HG03442 (cell line): ENCODE measurements around the gene ABCB10.
"Not testable (repeated sequence)": the region's sequence is repeated elsewhere in the genome, so short reads cannot be mapped to it uniquely, and the experiment has no call there.

Experiments
- ATAC-seq: cut with Tn5 transposase; IDR thresholded peaks from one replicate; pipeline ENCODE4 v1.9.1; 2021; ENCODE audit warnings: mild to moderate bottlenecking, moderate library complexity; ENCODE audit not compliant: unreplicated experiment

Gene ABCB10

DNA sequence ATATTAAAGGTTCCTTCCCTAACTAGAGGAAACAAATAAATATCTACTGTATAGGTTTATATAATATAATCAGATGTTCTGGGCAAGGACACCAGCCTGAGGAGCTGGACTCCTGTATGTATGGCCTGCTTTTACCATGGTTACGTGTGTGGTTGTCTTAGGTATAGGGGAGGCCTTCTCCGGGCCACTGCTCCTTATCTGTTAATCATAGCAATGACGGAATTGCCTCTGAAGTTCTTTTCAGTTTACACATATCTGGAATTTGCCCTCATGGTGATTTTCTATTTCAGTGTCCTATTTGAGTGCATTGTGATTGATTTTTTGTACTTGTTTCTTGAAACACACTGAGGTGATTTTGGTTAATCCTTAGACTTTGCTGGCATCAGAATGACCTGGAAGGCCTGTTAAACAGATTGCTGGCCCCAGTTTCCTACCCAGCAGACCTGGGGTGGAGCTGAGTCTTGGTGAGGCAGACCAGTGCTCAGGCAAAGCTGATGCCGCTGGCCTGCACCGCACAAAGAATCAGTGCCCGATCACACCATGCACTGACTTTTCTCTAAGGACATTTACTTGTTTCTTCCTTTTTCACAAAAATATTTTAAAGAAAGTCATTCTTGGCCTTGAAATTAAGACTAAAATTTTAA lies 18.5 kb downstream of the ABCB10 start:
- no peak for ATAC-seq

DNA sequence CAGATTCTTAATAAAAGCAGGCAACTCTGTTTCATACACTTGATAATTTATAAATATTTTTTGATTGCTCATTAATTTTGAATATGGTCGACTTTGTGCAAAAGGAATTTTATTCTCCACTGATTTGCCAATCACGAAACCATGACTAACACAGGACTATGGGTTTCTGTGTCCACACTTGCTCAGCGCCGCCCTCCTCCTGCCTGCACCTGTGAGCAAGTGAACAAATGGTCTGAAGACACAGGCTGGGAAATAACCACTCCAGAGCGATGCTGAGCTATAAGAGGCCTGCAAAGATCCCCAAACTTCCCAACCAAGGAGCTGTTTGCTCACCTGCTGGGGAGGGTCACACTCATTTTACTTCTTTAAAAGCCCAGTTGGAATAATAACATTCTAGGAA lies 19.6 kb downstream of the ABCB10 start:
- ATAC-seq = no peak

DNA sequence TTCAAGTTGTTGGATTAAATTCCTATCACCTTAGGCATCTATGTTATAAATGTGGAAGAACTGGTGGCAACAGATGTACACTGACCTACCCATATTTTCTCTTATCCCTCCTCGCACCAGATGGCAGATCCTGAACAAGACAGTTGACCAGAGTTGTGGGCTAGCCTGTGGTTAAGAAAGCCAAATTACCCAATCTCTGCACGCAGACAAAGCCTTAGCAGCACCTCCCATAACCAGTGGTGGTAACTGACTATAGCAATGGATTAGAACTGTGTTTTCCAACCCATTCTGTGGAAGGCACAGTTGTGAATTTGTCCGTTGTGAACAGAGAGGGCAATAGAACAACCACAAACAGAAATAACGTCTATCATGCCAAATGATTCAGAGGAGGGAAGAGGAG lies 20.6 kb downstream of the ABCB10 start:
- no peak for ATAC-seq

DNA sequence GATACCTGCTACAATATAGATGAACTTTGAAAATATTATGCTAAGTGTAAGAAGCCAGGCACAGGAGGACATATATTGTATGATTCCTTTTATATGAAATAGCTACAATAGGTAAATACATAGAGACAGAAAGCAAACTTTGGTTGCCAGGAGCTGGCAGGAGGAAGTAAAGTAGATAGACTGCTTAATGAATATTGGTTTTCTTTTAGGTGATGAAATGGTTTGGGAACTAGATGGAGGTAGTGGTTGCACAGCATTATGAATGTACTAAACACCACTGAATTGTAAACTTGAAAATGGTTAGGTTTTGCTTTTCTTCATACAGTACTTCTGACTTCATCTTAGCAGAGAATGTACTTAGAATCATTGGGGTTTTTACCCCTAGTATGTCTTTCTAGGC lies 21.5 kb downstream of the ABCB10 start:
- ATAC-seq = no peak

DNA sequence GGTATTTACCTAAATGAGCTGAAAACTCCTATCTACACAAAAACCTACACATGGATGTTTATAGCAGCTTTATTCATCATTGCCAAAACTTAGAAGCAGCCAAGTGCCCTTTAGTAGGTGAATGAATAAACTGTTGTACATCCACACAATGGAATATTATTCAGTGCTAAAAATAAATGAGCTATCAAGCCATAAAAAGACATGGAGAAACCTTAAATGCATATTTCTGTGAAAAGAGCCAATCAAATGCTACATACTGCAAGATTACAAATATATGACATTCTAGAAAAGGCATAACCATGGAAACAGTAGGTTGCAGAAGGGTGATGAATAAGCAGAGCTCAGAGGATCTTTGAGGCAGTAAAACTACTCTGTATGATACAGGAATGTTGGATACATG lies 23.3 kb downstream of the ABCB10 start:
- ATAC-seq = no peak

DNA sequence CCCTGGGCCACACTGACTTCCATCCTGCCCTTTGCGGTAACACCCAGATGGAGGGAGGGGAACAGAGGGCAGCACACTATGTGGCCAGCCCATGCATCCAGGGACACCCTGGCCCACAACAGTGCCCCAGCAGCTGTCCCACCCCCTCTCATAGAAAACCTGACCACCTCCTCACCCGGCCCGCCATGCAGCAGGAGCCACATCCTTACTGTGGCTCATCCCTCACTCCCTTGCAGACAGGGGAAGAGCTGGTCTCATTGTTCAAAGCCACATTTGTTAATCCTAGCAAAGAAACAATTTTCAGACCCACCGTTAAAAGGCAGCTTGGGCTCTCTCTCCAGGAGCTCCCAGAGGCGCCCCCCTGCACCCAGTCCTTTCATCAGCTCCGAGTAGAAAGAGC lies 27.2 kb downstream of the ABCB10 start:
- no peak for ATAC-seq

DNA sequence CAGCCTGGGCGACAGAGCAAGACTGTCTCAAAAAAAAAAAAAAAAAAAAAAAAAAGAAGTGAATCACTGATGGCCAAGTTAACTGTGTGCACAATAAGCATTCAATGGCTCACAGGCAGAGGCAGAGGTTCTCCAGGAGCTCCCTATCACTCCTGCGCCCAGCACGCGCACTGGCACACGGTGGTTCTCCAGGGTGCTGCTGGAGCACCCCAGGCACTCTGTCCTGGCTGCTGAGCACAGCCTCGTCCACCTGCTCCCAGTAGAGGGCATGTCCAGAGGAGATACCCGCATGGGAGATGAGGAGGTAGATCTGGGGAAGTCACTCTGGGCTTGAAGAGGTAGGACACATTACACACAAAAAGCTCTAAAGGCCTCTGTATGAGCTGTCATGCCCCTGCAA lies 28.9 kb downstream of the ABCB10 start:
- ATAC-seq = no peak

DNA sequence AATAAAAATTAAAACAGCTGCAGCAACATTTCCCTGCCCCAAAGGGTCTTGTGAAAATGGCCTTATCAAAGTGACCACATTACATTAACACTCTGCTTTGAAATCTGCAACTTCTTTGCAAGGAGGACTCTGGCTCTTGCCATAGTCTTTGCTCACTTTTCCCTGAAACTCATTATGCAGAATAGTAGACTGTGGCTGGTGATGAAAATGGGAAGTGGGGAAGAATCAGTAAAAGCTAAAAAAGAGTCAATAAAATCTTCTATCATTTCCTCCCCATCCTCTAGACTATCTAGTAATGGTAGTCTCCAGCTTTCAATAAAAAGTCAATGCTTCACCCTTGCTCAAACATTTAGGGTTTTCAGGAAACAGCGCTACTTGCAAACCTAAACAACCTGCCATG lies 31.8 kb downstream of the ABCB10 start:
- no peak for ATAC-seq

DNA sequence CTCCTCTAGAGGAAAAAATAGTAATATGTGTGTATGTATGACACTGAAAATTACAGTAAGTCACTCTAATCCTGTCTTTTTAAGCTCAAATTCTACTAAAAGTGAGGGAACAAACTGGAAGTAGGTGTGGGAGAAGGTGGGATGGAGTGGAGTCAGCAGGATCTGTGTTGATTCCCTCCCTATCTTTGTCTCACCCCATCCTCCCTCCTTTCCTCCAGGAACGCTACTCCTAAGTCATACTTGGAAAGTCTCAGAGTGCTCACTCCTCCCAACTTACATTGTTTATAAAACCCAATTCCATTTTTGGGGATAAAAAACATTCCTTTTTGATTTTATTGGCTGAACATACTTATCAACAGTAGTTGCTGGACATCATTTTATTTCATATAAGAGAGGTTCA lies 35.5 kb downstream of the ABCB10 start:
- no peak for ATAC-seq

DNA sequence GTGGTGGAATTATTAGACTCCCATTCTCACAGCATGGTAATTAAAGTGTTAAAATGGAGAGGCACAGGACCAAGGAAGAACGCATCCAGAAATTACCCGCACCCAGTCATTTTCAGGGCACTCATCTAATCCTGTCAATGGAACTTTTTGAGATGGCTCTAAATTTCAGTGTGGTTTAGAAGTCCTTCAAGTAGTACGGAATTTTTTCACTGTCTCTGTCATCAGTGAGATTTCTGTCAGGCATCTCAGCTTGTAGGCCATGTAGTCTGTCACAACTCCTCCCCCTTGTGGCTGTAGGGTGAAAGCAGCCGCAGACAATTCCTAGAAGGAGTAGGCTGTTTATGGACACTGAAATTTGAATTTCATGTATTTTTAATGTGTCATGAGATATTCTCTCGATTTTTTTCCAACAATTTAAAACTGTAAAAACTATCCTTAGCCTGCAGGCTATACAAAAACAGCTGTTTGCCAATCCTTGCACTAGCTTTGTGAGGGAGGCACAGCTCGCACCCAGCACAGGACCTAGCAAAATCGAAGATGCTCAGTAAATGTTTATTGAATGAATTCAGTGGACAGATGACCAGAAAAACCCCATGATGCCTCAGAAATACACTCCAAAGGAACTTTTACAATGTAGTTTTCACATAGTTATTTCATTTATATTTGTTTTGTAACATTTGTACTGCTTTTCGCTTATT lies 43.8 kb downstream of the ABCB10 start:
- peak; percentile 76 for ATAC-seq

DNA sequence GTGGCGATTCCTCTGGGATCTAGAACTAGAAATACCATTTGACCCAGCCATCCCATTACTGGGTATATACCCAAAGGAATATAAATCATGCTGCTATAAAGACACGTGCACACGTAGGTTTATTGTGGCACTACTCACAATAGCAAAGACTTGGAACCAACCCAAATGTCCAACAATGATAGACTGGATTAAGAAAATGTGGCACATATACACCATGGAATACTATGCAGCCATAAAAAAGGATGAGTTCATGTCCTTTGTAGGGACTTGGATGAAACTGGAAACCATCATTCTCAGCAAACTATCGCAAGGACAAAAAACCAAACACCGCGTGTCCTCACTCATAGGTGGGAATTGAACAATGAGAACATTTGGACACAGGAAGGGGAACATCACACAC lies 46.9 kb downstream of the ABCB10 start:
- ATAC-seq = not testable (repeated sequence)

DNA sequence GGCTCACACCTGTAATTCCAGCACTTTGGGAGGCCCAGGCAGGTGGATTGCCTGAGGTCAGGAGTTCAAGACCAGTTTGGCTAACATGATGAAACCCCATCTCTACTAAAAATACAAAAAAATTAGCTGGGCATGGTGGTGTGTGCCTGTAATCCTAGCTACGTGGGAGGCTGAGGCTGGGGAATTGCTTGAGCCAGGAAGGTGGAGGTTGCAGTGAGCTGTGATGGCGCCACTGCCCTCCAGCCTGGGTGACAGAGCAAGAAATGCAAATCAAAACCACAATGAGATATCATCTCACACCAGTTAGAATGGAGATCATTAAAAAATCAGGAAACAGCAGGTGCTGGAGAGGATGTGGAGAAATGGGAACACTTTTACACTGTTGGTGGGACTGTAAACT lies 47.3 kb downstream of the ABCB10 start:
- not testable (repeated sequence) for ATAC-seq

DNA sequence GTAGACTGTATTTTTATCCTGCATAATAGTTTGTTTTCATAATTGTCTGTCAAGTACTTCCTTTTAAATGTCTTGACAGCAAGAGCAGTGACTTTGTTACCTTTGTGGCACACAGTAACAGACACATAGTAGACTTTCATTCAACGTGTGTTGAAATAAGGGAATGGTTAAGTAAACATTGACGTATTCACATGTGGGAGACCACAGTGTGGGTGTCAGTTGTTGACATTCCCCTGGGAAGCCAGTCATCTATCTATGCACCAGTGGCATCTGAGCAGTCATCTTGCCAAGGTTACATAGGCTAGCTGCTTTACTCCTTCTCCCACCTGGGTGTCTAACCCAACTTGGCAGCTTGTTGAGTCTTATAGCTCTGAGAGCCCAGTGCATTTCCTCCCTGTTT lies 48.9 kb downstream of the ABCB10 start:
- no peak for ATAC-seq

DNA sequence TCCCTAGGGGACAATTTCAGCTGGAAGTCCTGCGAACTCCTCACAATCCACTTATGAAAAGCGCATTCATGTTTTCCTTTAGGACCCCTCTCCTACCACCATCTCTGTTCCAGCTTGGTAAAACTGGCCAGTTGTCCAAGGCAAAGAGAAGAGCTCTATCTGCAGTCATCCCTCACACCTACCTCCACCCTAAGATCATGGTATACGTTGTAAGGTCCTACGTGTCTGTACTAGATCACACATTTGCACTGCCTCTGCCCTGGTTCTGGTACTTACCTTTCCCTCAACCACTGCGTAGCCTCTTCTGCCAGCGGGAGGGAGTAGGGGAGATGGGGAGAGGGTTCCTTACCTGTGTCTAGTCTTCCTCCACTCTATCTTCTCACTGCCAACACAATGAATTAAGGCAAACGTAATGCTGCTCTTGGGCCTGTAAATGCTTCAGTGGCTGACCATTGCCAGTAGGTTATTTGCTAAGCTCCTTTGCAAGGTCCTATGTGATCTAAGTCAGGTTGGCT lies 49.6 kb downstream of the ABCB10 start:
- ATAC-seq = no peak

DNA sequence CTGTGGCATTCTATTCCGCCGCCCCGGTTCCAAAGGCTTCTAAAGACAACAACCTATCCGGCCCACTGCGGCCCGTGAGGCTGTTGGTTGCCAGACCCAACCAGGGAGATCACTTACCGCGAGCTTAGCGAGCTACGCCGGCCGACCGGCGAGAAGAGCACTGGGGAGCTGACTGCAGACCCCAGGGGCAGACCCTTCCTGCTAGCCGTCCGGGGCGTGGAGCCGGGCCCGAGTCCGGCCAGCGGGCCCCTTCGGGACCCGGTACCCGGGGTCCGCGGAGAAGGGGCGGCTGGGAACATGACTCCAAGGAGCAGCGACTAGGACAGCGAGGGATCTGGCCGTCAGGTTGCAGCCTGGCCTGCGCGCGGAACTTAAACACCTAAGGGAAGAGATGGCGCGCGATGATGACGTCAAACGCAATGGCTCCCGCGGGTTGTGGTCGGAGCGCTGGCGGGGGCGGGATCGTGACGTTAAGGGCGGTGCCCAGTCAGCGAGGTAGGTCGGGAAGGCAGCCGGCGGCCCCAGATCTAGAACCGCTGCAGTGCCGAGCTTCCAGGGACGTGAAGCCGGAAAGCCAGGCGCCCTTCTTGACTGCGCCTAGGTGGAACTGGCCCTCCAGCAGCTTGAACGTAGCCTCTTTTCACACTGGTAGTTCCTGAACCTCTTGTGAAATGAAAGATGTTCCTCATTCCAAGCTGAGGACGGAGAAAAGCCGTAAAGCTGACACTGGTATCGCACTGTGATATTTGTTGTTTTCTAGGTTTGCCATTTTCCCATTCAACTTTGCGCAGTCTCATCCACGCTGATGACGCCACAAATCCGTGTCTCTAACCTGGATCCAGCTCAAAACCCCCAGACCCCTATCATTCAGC lies 50.3 kb downstream of the ABCB10 start, which contains the start of gene NUP133:
NUP133 (minus strand) TSS at position 391 of the 872 bp plus-strand sequence; CDS start at position 299, 92 bp downstream.
- ATAC-seq = peak; percentile 87

DNA sequence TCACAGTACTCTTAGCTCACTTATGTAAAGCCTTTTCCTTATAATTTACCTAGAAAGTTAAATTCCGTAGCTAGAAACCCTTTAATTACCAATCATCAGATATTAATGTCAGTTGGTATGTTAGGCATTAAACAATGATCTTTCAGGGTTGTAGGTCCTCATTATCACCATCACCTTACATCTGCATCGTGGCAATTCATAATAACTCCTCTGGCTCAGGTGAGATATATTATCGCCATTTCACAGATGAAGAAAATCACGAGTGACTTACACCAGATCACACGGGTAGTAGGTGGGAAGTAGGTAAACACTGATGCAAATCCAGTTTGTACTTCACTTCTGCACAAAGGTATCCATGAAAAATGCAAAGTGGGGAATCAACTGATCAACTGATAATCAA lies 51.0 kb downstream of the ABCB10 start:
- ATAC-seq = no peak

DNA sequence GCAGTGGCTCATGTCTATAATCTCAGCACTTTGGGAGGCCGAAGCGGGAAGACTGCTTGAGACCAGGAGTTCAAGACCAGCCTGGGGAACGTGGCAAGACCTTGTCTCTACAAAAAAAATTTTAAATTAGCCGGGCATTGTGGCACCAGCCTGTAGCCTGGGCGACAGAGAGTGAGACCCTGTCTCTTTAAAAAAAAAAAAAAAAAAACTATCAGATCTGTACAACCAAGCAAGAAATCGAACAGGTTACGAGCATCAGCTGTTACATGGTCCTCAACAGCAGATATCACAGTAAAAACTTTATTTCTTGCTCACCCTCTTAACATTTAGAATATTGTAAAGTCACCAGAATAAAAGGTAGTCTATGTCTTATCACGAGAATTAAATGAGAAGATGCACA lies 51.9 kb downstream of the ABCB10 start:
- no peak for ATAC-seq

DNA sequence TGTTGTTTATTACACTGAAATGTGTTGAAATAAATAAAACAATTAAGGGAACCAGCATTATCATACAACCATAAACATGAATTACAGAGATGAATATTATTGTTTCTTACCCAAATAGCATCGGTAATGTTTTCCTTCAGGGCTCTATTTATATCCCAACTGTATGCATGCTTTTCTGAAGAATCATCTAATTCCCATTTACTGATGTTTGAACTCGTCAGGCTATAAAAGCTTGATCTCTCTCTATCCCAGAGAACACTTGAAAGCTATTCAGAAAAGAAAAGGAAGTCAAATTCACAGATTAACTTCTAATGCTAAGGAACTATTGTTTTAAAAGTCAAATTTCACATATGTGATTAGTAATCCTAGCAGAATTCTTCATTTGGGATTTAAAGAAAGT lies 62.7 kb downstream of the ABCB10 start:
- no peak for ATAC-seq

DNA sequence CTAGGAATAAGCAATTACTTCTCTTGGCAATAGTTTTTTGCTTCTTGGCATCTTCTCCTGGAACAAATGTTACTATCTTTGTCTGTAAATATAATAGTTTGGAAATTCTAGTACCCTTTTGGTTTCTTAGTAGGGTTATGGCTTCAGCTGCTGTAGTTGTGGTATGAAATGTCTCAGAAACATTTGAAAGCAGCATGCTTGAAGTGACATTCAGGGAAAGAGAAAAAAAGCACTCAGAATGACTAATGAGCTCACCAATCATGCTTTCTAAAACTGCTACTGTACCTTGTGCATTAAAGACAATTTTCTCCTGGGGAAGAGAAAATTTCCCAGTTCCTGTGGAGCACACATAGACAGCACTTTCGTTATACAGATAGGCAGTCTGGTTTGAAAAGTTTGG lies 71.3 kb downstream of the ABCB10 start:
- no peak for ATAC-seq

DNA sequence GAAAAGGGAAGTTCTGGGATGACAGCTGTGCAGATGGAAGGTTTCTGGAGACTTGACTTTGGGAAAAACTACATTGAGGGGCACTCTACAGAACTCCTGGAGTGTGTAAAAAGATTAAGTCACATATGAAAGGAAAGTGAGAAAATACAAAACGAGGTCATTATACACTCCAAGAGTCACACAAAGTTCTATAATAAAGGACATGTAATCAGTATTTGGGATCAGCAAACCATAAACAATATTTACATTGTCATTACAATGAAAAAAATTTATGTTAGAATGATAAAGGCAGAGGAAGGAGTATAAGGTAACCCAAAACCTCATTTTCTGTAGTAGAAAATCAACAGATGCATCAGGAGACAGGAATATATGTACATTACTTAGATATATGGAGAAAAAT lies 73.2 kb downstream of the ABCB10 start:
- ATAC-seq = no peak

DNA sequence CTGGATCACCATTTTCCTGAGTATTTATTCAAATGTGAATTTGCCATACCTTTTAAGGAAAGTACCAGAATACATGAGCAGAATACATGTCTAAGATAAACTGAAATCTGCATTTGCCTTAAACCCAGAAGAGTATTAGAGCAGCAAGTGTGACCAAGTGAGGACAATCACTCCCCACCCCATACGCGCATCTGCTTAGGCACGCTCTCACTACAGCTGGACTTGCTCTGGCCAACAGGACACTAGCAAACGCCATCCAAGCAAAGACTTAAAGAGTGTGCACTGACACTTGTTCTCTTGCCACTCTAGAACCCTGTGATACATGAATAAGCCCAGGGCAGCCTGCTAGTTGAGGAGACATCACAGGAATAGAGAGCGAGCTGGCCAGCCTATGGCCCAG lies 76.0 kb downstream of the ABCB10 start:
- ATAC-seq = no peak

DNA sequence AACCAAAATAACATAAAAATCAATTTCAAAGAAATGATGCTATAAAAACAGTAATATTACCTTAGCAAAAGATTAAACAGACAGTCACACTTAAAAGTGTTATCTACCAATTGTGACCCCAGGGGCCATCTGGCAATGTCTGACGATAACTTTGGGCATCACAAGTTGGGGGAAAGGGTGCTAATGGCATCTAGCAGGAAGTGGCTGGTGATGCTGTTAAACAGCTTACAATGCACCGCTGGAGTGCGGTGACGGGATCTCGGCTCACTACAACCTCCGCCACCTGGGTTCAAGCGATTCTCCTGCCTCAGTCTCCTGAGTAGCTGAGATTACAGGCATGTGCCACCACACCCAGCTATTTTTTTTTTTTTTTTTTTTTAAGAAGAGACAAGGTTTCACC lies 78.0 kb downstream of the ABCB10 start:
- no peak for ATAC-seq
